DMS 273 (cell line): ENCODE measurements around the gene SYNPO2L.

Experiments
- DNase-seq: peaks from one replicate; lab custom pipeline; 2025; ENCODE audit not compliant: unreplicated experiment; lab: John Stamatoyannopoulos, UW

Gene SYNPO2L

GRCh38 chr10:73649876-73650536, 5.8 kb downstream of the SYNPO2L start:
- no peak for DNase-seq

- no peak for DNase-seq
Observed at GRCh38 chr10:73648975-73649829, 6.6 kb downstream of the SYNPO2L start.

GRCh38 chr10:73647875-73648651, 7.8 kb downstream of the SYNPO2L start:
- no peak for DNase-seq

GRCh38 chr10:73647211-73647874, 8.5 kb downstream of the SYNPO2L start:
- DNase-seq = peak; percentile 54

GRCh38 chr10:73646598-73647041, 9.2 kb downstream of the SYNPO2L start:
- no peak for DNase-seq

- DNase-seq = no peak
Observed at GRCh38 chr10:73645251-73645650, 10.6 kb downstream of the SYNPO2L start.

- DNase-seq = no peak
Observed at GRCh38 chr10:73644767-73645166, 11.1 kb downstream of the SYNPO2L start.

- peak; percentile 74 for DNase-seq
Observed at GRCh38 chr10:73644015-73644743, 11.7 kb downstream of the SYNPO2L start.

- no peak for DNase-seq
Observed at GRCh38 chr10:73643362-73643761, 12.5 kb downstream of the SYNPO2L start.

- no peak for DNase-seq
Observed at GRCh38 chr10:73641328-73642060, 14.3 kb downstream of the SYNPO2L start, which contains the start of gene MYOZ1. MYOZ1 (minus strand) TSS chr10:73641474; CDS start chr10:73640017, 1,457 bp downstream.

GRCh38 chr10:73639286-73639685, 16.5 kb downstream of the SYNPO2L start:
- no peak for DNase-seq

- DNase-seq = no peak
Observed at GRCh38 chr10:73635781-73636180, 20.0 kb downstream of the SYNPO2L start.

- peak; percentile 35 for DNase-seq
Observed at GRCh38 chr10:73634421-73634820, 21.4 kb downstream of the SYNPO2L start.

GRCh38 chr10:73629165-73629564, 26.7 kb downstream of the SYNPO2L start:
- DNase-seq = no peak

GRCh38 chr10:73628405-73628804, 27.4 kb downstream of the SYNPO2L start:
- peak; percentile 5 for DNase-seq

- DNase-seq = no peak
Observed at GRCh38 chr10:73627300-73627699, 28.5 kb downstream of the SYNPO2L start.

GRCh38 chr10:73625884-73626752, 29.7 kb downstream of the SYNPO2L start:
- DNase-seq = peak; percentile 98
